ENCODE results near the gene HSPE1.
"Not testable (repeated sequence)": the region's sequence is repeated elsewhere in the genome, so short reads cannot be mapped to it uniquely, and the experiment has no call there.

The HSPE1 gene

GRCh38 chr2:197499594-197500502 lies at the start of gene HSPE1, which contains the start of gene HSPD1:
Gene HSPE1 (plus strand): TSS chr2:197500379. CDS start chr2:197500437, 58 bp downstream.
Gene HSPD1 (minus strand): TSS chr2:197499840. CDS start chr2:197498848, 992 bp downstream.
- DNase-seq, result peak; percentile 97

GRCh38 chr2:197450465-197450864 lies 49.7 kb upstream of the HSPE1 start:
- DNase-seq, result peak; percentile 1

- DNase-seq, result peak; percentile 0
These were observed 49.2 kb upstream of the HSPE1 start for GRCh38 chr2:197450935-197451358.

GRCh38 chr2:197452754-197453122 lies 47.4 kb upstream of the HSPE1 start:
- no peak for DNase-seq

- peak; percentile 97 for DNase-seq
These were observed 46.9 kb upstream of the HSPE1 start, which contains the start of gene COQ10B for GRCh38 chr2:197453123-197453913. Gene COQ10B (plus strand): TSS chr2:197453552. CDS start chr2:197453561, 9 bp downstream.

GRCh38 chr2:197453914-197454398 lies 46.2 kb upstream of the HSPE1 start:
- no peak for DNase-seq

- DNase-seq, result no peak
These were observed 45.3 kb upstream of the HSPE1 start for GRCh38 chr2:197454923-197455322.

- DNase-seq, result no peak
These were observed 44.8 kb upstream of the HSPE1 start for GRCh38 chr2:197455428-197455827.

- no peak for DNase-seq
These were observed 39.5 kb upstream of the HSPE1 start for GRCh38 chr2:197460649-197461048.

GRCh38 chr2:197461057-197461456 lies 39.1 kb upstream of the HSPE1 start:
- no peak for DNase-seq

- no peak for DNase-seq
These were observed 36.0 kb upstream of the HSPE1 start for GRCh38 chr2:197464175-197464574.

- no peak for DNase-seq
These were observed 28.0 kb upstream of the HSPE1 start for GRCh38 chr2:197472166-197472565.

- no peak for DNase-seq
These were observed 22.4 kb upstream of the HSPE1 start for GRCh38 chr2:197477797-197478196.

- no peak for DNase-seq
These were observed 19.8 kb upstream of the HSPE1 start for GRCh38 chr2:197480165-197481036.

- DNase-seq, result not testable (repeated sequence)
These were observed 15.9 kb upstream of the HSPE1 start for GRCh38 chr2:197484248-197484647.

- no peak for DNase-seq
These were observed 14.0 kb upstream of the HSPE1 start for GRCh38 chr2:197486175-197486574.

- DNase-seq, result no peak
These were observed 12.8 kb upstream of the HSPE1 start for GRCh38 chr2:197487385-197487784.

- no peak for DNase-seq
These were observed 4.6 kb upstream of the HSPE1 start for GRCh38 chr2:197495433-197496134.

GRCh38 chr2:197496695-197497094 lies 3.5 kb upstream of the HSPE1 start:
- DNase-seq, result no peak

GRCh38 chr2:197497326-197497725 lies 2.9 kb upstream of the HSPE1 start:
- no peak for DNase-seq

- no peak for DNase-seq
These were observed 1.8 kb upstream of the HSPE1 start for GRCh38 chr2:197498235-197498936.

Data from NCI-H1092 (cell line).